ENCODE data around the gene UIMC1.
A peak's percentile ranks its signal among the peaks of the same experiment; 100 is the strongest.

UIMC1 gene

DNA sequence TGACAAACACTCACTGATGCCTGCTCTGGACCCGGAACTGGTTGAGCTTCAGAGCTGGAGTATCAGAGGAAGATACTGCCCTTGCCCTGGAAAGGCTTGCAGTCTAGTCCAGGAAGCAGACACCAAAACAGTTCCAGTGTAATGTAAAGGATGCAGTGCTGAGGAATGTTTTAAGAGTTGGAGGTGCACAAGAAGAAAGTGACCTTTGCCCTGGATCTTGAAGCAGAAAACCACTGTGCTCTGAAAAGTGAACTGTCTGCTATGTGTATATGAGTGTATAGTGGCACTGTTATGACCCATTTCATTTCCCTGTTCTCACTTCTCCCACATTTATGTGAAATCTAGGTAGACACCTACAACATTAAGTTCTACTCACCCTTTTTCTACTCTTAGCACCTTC lies 18.0 kb upstream of the UIMC1 start:
- H3K79me2 ChIP-seq (ENCODE audit: insufficient read depth, low read length) = peaks cover 24% of the 10 kb centered on the region
- peaks cover 14% of the 10 kb centered on the region for H3K4me1 ChIP-seq (ENCODE audit: insufficient read depth, low read length, poor library complexity, severe bottlenecking)
- H3K4me2 ChIP-seq (ENCODE audit: low read depth, low read length, poor library complexity, severe bottlenecking) = peak overlapping the region; percentile 46
- H3K9me2 ChIP-seq (replicated peaks; ENCODE audit: low read depth, low read length) = no peaks in the 10 kb centered on the region
- TF ChIP-seq, protein P1, sequence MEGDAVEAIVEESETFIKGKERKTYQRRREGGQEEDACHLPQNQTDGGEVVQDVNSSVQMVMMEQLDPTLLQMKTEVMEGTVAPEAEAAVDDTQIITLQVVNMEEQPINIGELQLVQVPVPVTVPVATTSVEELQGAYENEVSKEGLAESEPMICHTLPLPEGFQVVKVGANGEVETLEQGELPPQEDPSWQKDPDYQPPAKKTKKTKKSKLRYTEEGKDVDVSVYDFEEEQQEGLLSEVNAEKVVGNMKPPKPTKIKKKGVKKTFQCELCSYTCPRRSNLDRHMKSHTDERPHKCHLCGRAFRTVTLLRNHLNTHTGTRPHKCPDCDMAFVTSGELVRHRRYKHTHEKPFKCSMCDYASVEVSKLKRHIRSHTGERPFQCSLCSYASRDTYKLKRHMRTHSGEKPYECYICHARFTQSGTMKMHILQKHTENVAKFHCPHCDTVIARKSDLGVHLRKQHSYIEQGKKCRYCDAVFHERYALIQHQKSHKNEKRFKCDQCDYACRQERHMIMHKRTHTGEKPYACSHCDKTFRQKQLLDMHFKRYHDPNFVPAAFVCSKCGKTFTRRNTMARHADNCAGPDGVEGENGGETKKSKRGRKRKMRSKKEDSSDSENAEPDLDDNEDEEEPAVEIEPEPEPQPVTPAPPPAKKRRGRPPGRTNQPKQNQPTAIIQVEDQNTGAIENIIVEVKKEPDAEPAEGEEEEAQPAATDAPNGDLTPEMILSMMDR (conservative IDR thresholded peaks at IDR 0.05; ENCODE audit: low read length) = no peak
- no peak for TF ChIP-seq EZH2phosphoT487 (IDR thresholded peaks at IDR 0.05; ENCODE audit: borderline replicate concordance)
- H3K36me3 ChIP-seq (ENCODE audit: insufficient read depth, low read length) = no peaks in the 10 kb centered on the region
- H3K9ac ChIP-seq (ENCODE audit: low read depth, low read length, poor library complexity, severe bottlenecking) = no peak overlapping the region
- no peaks in the 10 kb centered on the region for H4K20me1 ChIP-seq (ENCODE audit: insufficient read depth, low read length, poor library complexity, severe bottlenecking)
- H3K4me3 ChIP-seq (ENCODE audit: low read length, poor library complexity, severe bottlenecking) = peak overlapping the region; percentile 17
- H3F3A ChIP-seq (ENCODE audit: low read depth) = no peaks in the 10 kb centered on the region
- H3K9me3 ChIP-seq (ENCODE audit: insufficient read depth, low read depth, low read length) = no peaks in the 10 kb centered on the region
- no peaks in the 10 kb centered on the region for H3K27me3 ChIP-seq (ENCODE audit: insufficient read depth, low read length, poor library complexity, severe bottlenecking)
- H2AFZ ChIP-seq (ENCODE audit: low read length) = no peak overlapping the region

DNA sequence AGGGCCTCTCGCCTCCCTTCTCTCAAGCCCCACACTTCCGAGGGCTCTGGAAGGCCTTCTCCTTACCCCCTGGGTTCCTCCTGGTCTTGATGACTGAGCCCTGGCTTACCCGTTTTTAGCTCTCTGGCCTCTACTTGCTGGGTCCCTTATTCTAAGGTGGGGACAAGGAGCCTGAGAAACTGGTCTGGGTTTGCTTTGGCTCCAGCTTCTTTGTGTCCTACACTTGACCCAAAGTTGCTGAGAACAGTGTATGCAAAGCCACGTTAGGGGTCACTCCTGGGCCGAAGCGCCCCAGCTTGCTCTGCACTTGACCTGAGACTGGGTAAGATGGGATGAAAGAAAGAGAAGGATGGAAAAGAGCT lies 16.7 kb upstream of the UIMC1 start:
- no peaks in the 10 kb centered on the region for H3K9me2 ChIP-seq (replicated peaks; ENCODE audit: low read depth, low read length)
- H3K9me3 ChIP-seq (ENCODE audit: insufficient read depth, low read depth, low read length) = no peaks in the 10 kb centered on the region
- H3K79me2 ChIP-seq (ENCODE audit: insufficient read depth, low read length) = peaks cover 24% of the 10 kb centered on the region
- no peaks in the 10 kb centered on the region for H3K36me3 ChIP-seq (ENCODE audit: insufficient read depth, low read length)
- no peaks in the 10 kb centered on the region for H3F3A ChIP-seq (ENCODE audit: low read depth)
- TF ChIP-seq, protein P1 (conservative IDR thresholded peaks at IDR 0.05; ENCODE audit: low read length) = no peak
- no peak for TF ChIP-seq EZH2phosphoT487 (IDR thresholded peaks at IDR 0.05; ENCODE audit: borderline replicate concordance)
- H3K4me1 ChIP-seq (ENCODE audit: insufficient read depth, low read length, poor library complexity, severe bottlenecking) = peaks cover 14% of the 10 kb centered on the region
- H3K27me3 ChIP-seq (ENCODE audit: insufficient read depth, low read length, poor library complexity, severe bottlenecking) = no peaks in the 10 kb centered on the region
- H4K20me1 ChIP-seq (ENCODE audit: insufficient read depth, low read length, poor library complexity, severe bottlenecking) = no peaks in the 10 kb centered on the region
- peak overlapping the region; percentile 89 for H3K9ac ChIP-seq (ENCODE audit: low read depth, low read length, poor library complexity, severe bottlenecking)
- H3K4me3 ChIP-seq (ENCODE audit: low read length, poor library complexity, severe bottlenecking) = peak overlapping the region; percentile 96
- H3K4me2 ChIP-seq (ENCODE audit: low read depth, low read length, poor library complexity, severe bottlenecking) = peak overlapping the region; percentile 69
- H2AFZ ChIP-seq (ENCODE audit: low read length) = peak overlapping the region; percentile 99; the same call in 1 of the 2 replicates

DNA sequence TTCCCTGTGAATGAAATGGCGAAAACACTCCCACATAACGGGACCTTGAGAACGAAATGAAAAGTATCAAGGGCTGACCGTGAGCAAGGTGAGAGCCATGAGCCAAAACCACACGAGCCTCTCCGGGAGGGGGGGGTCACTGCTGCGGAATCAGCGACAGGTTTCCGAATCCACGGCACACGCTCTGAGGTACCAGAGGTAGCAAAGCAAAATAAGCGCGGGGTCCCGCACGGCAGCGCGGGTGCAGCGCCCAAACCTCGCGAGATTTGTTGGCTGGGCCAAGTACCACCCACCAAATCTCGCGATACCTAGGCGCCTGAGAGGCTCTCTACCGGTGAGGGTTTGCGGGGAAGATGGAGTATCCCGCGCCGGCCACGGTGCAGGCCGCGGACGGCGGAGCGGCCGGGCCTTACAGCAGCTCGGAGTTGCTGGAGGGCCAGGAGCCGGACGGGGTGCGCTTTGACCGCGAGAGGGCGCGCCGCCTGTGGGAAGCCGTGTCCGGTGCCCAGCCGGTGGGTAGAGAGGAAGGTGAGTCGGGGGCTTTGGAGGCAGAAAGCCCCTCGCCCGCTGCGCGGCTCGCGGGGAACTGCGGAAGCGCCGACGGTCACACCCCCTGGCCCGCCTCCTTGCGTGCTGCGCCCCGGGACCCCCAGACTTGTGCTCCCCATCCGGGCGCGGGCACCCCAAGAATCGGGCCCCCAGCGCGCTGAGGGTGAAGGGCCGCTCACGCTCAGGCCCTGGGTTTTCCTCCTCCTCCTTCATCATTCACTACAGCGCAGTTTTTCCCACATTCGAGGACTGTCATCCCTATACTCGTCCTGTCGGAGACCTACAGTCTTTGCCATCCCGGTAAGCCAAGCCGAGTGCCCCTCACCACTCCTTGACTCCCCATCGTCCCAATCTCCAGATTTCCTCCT lies 16.1 kb upstream of the UIMC1 start, which contains the start of gene ZNF346:
Gene ZNF346, plus strand, starts transcription at position 311 of the 917 bp plus-strand sequence. Its CDS starts 43 bp downstream, at position 354.
- H3K36me3 ChIP-seq (ENCODE audit: insufficient read depth, low read length) = no peaks in the 10 kb centered on the region
- peak within 1 kb of the TSS; percentile 69 for H3K4me2 ChIP-seq (ENCODE audit: low read depth, low read length, poor library complexity, severe bottlenecking)
- no peaks in the 10 kb centered on the region for H3K9me3 ChIP-seq (ENCODE audit: insufficient read depth, low read depth, low read length)
- peak within 1 kb of the TSS; percentile 99 for H2AFZ ChIP-seq (ENCODE audit: low read length)
- H4K20me1 ChIP-seq (ENCODE audit: insufficient read depth, low read length, poor library complexity, severe bottlenecking) = no peaks in the 10 kb centered on the region
- H3K79me2 ChIP-seq (ENCODE audit: insufficient read depth, low read length) = peaks cover 24% of the 10 kb centered on the region
- TF ChIP-seq, protein P1 (conservative IDR thresholded peaks at IDR 0.05; ENCODE audit: low read length) = peak; percentile 38
- no peak for TF ChIP-seq EZH2phosphoT487 (IDR thresholded peaks at IDR 0.05; ENCODE audit: borderline replicate concordance)
- no peaks in the 10 kb centered on the region for H3K27me3 ChIP-seq (ENCODE audit: insufficient read depth, low read length, poor library complexity, severe bottlenecking)
- peak within 1 kb of the TSS; percentile 89 for H3K9ac ChIP-seq (ENCODE audit: low read depth, low read length, poor library complexity, severe bottlenecking)
- peak within 1 kb of the TSS; percentile 96 for H3K4me3 ChIP-seq (ENCODE audit: low read length, poor library complexity, severe bottlenecking)
- H3F3A ChIP-seq (ENCODE audit: low read depth) = no peaks in the 10 kb centered on the region
- no peaks in the 10 kb centered on the region for H3K9me2 ChIP-seq (replicated peaks; ENCODE audit: low read depth, low read length)
- peaks cover 14% of the 10 kb centered on the region for H3K4me1 ChIP-seq (ENCODE audit: insufficient read depth, low read length, poor library complexity, severe bottlenecking)
